Natural killer cell (primary cell): ENCODE measurements around the gene ADGRV1. TPM values are rescaled to one million over a fixed set of nuclear protein-coding genes. Genes with fewer than 3 reads are reported as not detected.

Experiments used
- ATAC-seq, 3 donors: fragments of 150-1000 bp in 2 of 3; fragments of 200-7000 bp in 1 of 3; cut with Tn5 transposase; 1 replicate in 1 of 3; 2 replicates in 2 of 3; pipeline ENCODE4 v1.10.0; 2021; ENCODE audit warnings: mild to moderate bottlenecking in 2 of 3, moderate library complexity in 2 of 3
- DNase-seq, 2 donors: peaks; one replicate each; pipeline versions ENCODE4 v3.0.0 to v3.0.0-alpha.2; 2013 to 2021; ENCODE audit warnings: mixed read lengths in 1 of 2
- H3K27ac ChIP-seq: one replicate; pipeline ENCODE4 v1.5.1; 2013; ENCODE audit warnings: mild to moderate bottlenecking, low read length
- H3K27me3 ChIP-seq: one replicate; pipeline ENCODE4 v1.6.1; 2013; ENCODE audit warnings: low read length; ENCODE audit not compliant: control insufficient read depth, insufficient read depth
- H3K36me3 ChIP-seq: one replicate; pipeline ENCODE4 v1.6.1; 2013; ENCODE audit warnings: low read length; ENCODE audit not compliant: control insufficient read depth, insufficient read depth
- H3K4me1 ChIP-seq: one replicate; pipeline ENCODE4 v1.6.1; 2013; ENCODE audit warnings: low read length; ENCODE audit not compliant: control insufficient read depth, insufficient read depth
- H3K4me3 ChIP-seq: one replicate; pipeline ENCODE4 v1.5.1; 2013; ENCODE audit warnings: low read length
- H3K9me3 ChIP-seq: one replicate; pipeline ENCODE4 v1.6.1; 2013; ENCODE audit warnings: low read length; ENCODE audit not compliant: control insufficient read depth, insufficient read depth
- H3K27ac Mint-ChIP-seq, 2 donors: one replicate each; pipeline ENCODE4 v1.8.0; 2022; ENCODE audit warnings: mild to moderate bottlenecking in 2 of 2, mixed read lengths in 2 of 2, moderate library complexity in 1 of 2
- H3K27me3 Mint-ChIP-seq, 2 donors: one replicate each; pipeline ENCODE4 v1.8.0; 2022; ENCODE audit warnings: low read depth in 2 of 2, mixed read lengths in 2 of 2
- H3K36me3 Mint-ChIP-seq: one replicate; pipeline ENCODE4 v1.8.0; 2022; ENCODE audit warnings: mixed read lengths
- H3K4me1 Mint-ChIP-seq, 2 donors: one replicate each; pipeline ENCODE4 v1.8.0; 2022; ENCODE audit warnings: mixed read lengths in 2 of 2
- H3K4me3 Mint-ChIP-seq: one replicate; pipeline ENCODE4 v1.8.0; 2022; ENCODE audit warnings: mild to moderate bottlenecking, moderate library complexity, mixed read lengths
- H3K9me3 Mint-ChIP-seq, 2 donors: one replicate each; pipeline ENCODE4 v1.8.0; 2022; ENCODE audit warnings: mixed read lengths in 2 of 2
- CTCF ChIP-seq: fragments of 200-600 bp; IDR thresholded peaks from one replicate; pipeline ENCODE4 v1.8.0; 2022; ENCODE audit warnings: antibody characterized with exemption
- WGBS: methylation state at CpG from one replicate; pipeline ENCODE4 v1.1.7; 2013; ENCODE audit warnings: missing lambda C conversion rate; ENCODE audit not compliant: insufficient coverage; 5-methylcytosine and 5-hydroxymethylcytosine counted together
- intact Hi-C: fragments of 100-400 bp; cut with micrococcal nuclease; formaldehyde crosslinking; loops from one replicate; pipeline ENCODE4 v1.14.2; 2022
- total RNA-seq, 4 donors: library from RNA; stranded (reverse); fragments of 120-200 nt in 1 of 4; gene quantifications; one replicate each; pipeline versions ENCODE4 v1.2.3 to v1.2.4, GENCODE V29; 2013 to 2022

Gene ADGRV1
- total RNA-seq, 3 donors from 2014 or later (not counting 1 experiment from before 2014, with no cell fraction given): 0.50 to 0.71 TPM; not detected in 1

GRCh38 chr5:91018200-91018599 is 459.6 kb downstream of the ADGRV1 start:
- Mint-ChIP-seq H3K4me1 (no peaks in the 10 kb centered on the region), H3K27ac (no peak overlapping the region), H3K27me3 (peaks cover 19 to 27% of the 10 kb centered on the region in 2 donors), H3K4me3 (no peak overlapping the region), H3K9me3 (peaks cover 2 to 7% of the 10 kb centered on the region in 2 donors), H3K36me3 (peaks cover 17% of the 10 kb centered on the region)
- Histone ChIP-seq H3K27me3 (no peaks in the 10 kb centered on the region), H3K4me1 (no peaks in the 10 kb centered on the region), H3K27ac (no peak overlapping the region), H3K9me3 (no peaks in the 10 kb centered on the region), H3K4me3 (no peak overlapping the region), H3K36me3 (no peaks in the 10 kb centered on the region)
- intact Hi-C loops: no loop called here
- ATAC-seq (no peak), DNase-seq (no peak)
- TF ChIP-seq CTCF: no peak
- WGBS: 83% methylated on average over 1 of the region's 1 CpG

GRCh38 chr5:91018712-91019371 is 460.2 kb downstream of the ADGRV1 start:
- peaks cover 19 to 27% of the 10 kb centered on the region in 2 donors for H3K27me3 Mint-ChIP-seq
- intact Hi-C loops: no loop called here
- no peak for DNase-seq
- TF ChIP-seq CTCF: no peak
- no peaks in the 10 kb centered on the region for H3K36me3 ChIP-seq
- no peak overlapping the region for H3K4me3 Mint-ChIP-seq
- peaks cover 2 to 7% of the 10 kb centered on the region in 2 donors for H3K9me3 Mint-ChIP-seq
- 77% methylated on average over 4 of the region's 4 CpGs for WGBS
- H3K9me3 ChIP-seq: no peaks in the 10 kb centered on the region
- no peak overlapping the region for H3K4me3 ChIP-seq
- H3K36me3 Mint-ChIP-seq: peaks cover 17% of the 10 kb centered on the region
- no peak overlapping the region for H3K27ac Mint-ChIP-seq
- no peaks in the 10 kb centered on the region for H3K4me1 ChIP-seq
- no peaks in the 10 kb centered on the region for H3K27me3 ChIP-seq
- H3K4me1 Mint-ChIP-seq: no peaks in the 10 kb centered on the region
- H3K27ac ChIP-seq: no peak overlapping the region
- no peak for ATAC-seq

- peaks cover 0 to 4% of the 10 kb centered on the region in 2 donors for H3K9me3 Mint-ChIP-seq
- no peak for TF ChIP-seq CTCF
- ATAC-seq: no peak
Observed at GRCh38 chr5:91020065-91020800, 461.6 kb downstream of the ADGRV1 start.

More at GRCh38 chr5:91020065-91020800, 461.6 kb downstream of the ADGRV1 start:
- 90% methylated on average over 6 of the region's 6 CpGs for WGBS
- Mint-ChIP-seq H3K4me3 (no peak overlapping the region), H3K36me3 (peaks cover 7% of the 10 kb centered on the region), H3K27me3 (peaks cover 14 to 17% of the 10 kb centered on the region in 2 donors), H3K27ac (no peak overlapping the region), H3K4me1 (no peaks in the 10 kb centered on the region)
- intact Hi-C loops: no loop called here
- Histone ChIP-seq H3K27ac (no peak overlapping the region), H3K27me3 (no peaks in the 10 kb centered on the region), H3K4me3 (no peak overlapping the region), H3K4me1 (no peaks in the 10 kb centered on the region), H3K36me3 (no peaks in the 10 kb centered on the region), H3K9me3 (no peaks in the 10 kb centered on the region)
- DNase-seq: no peak
